HT1080 (cell line): ENCODE measurements around the gene CPXM2. TPM values are rescaled to one million over a fixed set of nuclear protein-coding genes. Genes with fewer than 3 reads are reported as not detected.

Experiments used
- DNase-seq: peaks from one replicate; pipeline ENCODE4 v3.0.0-alpha.2; 2015; ENCODE audit warnings: low read depth
- polyA plus RNA-seq, 2 experiments: library from polyadenylated mRNA; depleted of rRNA; stranded (reverse); fragments of >200 nt; gene quantifications; 2 replicates each; pipeline ENCODE4 v1.2.3, GENCODE V29; 2015
- total RNA-seq: library from RNA; depleted of rRNA; stranded (reverse); fragments of >200 nt; shearing (Covaris generic); gene quantifications from 2 replicates; pipeline ENCODE4 v1.2.3, GENCODE V29; 2014; rRNA removed

Gene CPXM2
- total RNA-seq: 0.08 TPM in 1 of 2 replicates, not detected in the other
- not detected in 2 replicates for polyA plus RNA-seq (2015; cell fraction: cytosol; rRNA removed)
- polyA plus RNA-seq (2015; cell fraction: nucleus; rRNA removed): 0.05 TPM in 1 of 2 replicates, not detected in the other

DNA sequence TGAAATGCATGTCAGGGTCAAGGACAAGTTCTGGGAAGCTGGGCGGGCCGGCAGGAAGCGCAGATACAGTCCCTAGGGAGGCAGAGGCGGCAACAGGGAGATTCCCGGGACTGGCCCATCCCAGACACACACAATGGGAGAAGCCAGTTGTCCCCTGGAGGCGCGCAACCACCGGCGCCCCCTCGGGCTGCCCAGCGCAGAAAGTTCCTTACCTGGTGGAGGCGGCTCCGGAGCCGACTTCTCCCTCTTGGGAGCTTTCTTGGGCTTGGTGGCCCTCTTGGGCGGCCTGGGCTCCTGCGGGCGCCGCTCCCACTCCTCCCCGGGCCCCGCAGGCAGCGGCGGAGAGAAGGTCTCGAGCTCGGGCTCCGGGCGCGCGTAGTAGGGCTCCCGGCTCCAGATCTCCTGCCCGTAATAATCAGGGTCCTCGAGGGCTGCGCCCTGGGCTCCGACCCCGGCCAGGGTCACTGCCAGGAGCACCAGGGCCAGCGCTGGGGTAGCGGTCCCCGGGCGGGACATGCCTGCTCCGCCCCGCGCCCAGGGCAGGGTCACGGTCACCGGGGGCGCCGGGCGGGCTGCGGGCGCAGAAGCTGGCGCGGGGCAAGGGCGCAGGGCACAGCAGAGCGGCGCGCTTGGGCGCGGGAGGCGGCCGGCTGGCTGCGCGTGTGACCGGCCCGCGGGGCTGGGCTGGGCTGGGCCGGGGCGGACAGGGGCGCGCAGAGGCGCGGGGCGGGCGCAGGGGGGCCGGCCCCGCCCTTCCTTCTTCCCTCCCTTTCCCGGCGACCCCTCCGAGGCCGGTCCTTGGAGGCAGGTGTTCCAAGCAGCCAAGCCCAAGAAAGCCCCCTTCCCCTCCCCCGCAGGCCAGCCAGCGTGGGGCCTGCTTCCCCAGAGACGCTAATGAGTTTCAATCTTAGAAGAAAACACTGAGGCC is at the start of gene CPXM2:
CPXM2 (minus strand) TSS at position 664 of the 928 bp plus-strand sequence; CDS start at position 516, 148 bp downstream.
- no peak for DNase-seq

DNA sequence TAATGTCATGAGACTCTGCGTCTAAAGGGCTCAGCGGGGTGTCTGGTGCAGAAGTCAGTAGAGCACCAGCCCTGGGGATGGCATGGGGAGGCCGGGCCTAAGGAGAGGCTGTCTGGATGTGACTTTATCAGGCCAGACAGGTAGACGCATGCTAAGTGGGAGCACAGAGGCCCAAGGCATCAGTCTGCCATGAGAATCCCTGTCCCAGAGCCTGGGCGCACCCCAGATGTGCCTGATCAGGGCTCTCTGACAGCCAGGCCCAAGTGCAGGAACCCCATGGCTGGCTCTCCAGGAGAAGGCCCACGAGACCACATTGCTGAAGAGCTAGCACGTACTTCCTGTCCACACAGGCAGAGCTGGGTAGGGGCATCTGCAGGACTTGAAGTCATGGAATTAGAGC is 48.0 kb upstream of the CPXM2 start:
- DNase-seq: no peak

DNA sequence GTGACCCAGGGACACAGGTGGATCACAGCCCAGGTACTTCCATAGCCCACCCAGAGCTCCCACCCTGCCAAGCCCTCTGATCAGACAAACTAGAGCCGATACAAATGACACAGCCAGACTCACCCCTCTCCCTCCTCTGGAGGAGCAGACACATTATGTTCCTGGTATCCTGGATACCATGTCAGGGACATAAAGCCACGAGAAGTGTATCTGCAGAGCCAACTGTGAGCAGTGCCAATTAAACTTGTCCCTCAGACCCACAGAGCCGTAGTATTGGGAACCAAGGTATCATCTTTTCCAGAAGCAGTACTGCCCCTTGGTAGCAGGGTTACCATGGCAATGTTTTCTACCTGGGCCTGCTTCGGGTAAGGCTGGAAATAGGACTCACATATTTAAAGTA is 47.3 kb upstream of the CPXM2 start:
- no peak for DNase-seq

DNA sequence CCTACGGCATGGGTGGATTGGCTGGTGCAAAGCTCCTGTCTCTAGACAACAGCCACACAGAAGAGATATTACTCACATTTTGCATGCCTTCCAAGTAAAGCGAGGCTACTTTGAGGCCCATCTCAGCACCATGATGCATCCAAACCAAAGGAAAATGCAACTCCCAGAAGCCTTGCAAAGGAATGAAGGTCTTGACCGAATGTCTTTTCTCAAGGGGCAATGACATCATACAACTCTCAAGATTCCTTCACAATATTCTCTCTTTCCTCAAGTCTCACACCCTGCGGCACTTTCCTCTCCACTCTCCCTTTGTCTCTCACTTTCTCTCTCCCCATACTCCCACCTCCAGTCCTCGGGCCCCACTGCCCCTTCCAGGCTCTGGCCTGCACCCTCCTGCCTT is 44.8 kb upstream of the CPXM2 start:
- DNase-seq: no peak

DNA sequence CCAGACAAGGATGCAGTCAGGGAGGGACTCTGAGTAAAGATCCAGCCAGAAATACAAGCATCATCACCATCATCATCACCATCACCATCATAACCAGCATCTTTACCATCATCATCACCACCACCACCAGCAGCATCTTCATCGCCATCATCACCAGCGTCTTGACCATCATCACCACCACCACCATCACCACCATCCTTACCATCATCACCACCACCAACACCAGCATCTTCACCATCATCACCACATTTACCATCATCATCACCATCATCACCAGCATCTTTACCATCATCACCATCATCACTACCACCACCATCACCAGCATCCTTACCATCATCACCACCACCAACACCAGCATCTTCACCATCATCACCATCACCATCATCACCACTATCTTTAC is 44.1 kb upstream of the CPXM2 start:
- DNase-seq: no peak

DNA sequence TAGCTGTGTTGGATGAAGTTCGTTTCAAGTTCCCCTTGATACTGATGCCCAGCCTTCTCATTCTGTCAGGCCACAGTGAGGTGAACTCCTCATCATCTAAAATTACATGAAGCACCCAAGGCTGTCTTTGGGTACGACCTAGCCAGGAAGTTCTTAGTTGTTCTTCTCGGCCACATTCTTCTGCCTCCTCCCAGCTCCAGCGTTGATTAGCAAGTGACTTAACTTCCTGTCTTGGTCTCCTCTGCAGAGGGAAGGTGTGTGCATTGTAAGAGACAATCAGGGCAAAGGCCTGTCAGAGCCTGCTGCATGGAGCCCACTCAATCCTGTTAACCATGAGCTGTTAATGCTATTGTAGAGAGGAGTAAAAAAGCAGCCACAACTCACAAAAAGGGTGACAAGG is 43.2 kb upstream of the CPXM2 start:
- DNase-seq: no peak

DNA sequence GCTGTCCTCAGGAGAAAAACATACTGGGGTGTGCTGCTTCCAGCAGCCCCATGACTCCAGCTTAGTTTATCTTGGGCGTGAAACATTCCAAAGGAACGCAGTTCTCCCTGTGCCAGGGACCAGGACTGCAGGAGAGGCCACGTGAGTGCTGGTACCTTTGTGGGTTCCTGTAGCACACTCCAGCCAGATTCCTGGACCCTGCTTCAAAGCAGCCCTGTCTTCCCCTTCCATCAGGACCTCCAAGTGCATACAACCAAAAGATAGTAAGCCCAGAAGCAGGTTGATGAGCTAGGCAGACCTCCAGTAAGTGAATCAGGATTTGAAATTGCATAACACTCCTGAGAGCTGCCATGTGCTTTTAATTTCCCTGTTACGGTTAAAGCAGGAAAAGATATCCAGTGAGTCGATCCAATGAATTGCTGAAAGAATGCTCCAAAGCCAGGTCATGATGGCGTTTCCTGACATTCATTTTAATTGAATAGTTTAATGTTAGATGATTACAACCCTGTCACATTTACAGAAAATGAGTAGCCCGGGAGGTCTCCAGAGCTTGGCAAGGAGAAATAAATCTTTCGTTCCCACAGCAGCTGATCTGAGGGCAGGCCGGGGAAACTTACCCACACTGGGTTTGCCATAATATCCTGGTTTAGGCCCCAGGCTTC is 38.9 kb upstream of the CPXM2 start:
- DNase-seq: peak; percentile 10

DNA sequence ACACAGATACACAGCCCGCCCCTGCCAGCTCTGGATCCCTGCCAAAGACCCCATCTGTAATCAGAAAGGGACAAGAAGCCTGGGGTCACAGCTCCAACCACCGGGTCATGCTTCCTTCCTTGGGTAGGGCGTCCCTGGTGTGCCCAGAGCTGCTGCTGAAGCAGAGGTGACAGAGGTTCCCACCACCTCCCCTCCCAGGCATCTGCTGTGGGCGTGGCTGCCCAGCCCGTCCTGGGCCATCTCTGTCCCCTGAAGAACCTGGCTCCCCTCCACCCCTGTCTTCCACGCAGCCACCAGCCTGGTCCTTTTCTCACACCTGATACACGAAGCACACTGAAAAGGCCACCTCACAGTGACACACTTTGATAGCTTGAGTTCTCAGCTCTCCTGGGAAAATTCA is 38.2 kb upstream of the CPXM2 start:
- no peak for DNase-seq

DNA sequence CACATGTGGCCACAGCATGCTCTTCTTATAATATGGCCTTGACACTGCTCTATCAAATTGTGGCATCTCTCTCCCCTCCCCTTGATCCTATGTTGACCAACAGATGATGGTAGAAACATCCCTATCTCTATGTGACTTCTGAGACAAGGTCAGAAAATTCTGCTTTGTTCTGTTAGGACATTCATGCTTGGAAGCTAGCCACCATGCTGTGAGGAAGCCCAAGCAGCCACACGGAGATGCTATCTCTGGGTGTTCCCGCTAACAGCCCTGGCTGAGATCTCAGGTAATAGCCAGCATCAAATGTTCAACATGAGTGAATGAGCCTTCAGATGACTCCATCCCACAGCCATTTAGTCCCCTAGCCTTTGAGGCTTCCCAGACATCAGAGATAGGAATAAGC is 36.8 kb upstream of the CPXM2 start:
- no peak for DNase-seq

DNA sequence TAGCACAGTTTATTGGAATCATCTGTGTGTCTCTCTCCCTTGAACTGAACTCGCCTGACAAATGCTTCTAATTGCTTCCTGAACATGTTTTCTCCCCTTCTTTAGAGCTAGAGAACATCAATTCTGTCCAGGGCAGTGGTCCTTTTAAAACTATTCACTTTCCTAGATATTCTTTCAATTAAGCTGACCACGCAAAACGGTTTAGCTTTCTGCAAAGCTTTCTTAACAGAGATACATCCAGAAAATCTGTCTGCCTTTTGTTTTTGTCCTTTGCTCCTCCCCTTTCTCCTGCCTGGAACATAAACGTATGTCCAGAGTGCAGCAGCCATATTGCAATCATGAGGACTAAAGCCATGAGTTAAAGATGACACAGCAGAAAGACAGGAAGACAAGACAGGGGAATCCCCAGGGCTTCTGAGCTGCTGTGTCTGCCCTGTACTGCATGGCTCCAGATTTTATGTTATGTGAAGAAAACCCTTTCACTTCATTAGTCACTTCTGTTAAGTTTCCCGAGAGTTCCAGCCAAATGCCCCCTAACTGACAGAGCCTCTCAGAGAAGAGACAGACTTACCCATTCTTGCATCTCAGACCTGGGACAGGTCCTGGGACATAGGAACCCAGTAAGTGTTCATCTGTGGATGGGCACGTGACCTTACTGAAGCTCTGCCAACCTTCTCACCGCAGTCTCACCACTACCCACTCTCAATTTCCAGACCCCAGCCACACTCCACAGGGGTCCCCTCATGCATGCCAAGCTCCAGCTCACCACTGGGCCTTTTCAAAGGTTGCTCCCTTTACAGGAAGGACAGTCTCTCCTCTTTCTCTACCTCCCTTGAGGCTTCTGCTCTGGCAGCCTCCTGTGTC is 35.0 kb upstream of the CPXM2 start:
- DNase-seq: peak; percentile 48

DNA sequence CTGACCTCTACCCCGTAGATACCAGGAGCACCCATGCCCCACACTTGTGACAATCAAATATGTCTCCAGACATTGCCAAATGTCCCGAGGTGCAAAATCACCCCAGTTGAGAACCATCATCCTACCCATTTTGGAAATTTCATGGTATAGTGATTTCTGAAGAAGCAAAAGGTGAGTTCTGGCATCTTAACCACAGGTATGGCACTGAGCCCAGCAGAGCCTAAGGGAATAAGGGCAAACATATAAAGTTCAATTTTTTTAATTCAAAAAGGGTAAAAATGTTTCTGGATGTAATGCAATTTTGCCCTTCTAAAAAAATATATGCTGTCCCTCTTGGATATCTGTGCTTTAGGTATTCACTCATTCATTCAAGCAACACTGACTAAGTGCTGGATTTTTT is 30.5 kb upstream of the CPXM2 start:
- DNase-seq: no peak

DNA sequence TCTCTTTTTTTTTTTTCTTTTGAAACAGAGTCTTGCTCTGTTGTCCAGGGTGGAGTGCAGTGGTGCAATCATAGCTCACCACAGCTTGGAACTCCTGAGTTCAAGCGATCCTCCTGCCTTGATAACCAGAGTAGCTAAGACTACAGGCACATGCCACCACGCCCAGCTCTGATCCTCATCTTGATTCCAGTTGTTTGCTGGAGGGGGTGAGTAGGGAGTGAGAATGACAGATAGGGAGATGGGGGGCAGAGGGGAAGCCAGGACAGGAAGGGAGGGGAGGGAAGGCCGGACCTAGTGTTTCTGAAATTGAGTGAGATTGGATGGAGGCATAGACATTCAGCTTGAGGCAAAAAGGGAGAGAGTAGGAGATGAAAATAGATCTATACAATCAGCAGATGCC is 25.2 kb upstream of the CPXM2 start:
- DNase-seq: no peak

DNA sequence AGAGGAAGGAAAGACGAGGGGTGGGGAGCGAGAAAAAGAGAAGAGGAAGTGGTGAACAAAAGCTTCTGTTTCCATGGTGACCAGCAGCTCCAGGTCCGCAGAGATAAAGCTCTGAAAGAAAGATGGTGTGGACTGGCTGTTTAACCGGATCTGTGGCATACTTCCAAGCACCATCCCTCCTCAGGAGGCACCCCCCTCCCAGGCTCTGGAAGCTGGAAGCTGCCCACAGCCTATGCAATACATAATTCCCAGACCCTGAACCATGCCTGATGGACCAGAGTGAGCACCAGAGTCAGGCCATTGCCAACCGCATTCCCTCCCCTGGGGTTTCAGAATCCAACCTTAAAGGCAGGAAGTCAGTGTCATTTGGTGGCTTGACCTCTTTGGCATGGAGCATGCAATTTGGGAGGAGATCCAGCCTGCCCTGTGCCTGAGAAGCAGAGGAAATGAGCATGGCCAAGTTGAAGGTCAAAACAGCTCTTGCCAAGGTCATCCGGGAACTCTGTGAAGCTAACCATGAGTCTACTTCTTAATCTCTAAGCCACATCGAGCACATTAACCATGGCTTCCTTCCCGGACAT is 22.2 kb upstream of the CPXM2 start:
- peak; percentile 43 for DNase-seq

DNA sequence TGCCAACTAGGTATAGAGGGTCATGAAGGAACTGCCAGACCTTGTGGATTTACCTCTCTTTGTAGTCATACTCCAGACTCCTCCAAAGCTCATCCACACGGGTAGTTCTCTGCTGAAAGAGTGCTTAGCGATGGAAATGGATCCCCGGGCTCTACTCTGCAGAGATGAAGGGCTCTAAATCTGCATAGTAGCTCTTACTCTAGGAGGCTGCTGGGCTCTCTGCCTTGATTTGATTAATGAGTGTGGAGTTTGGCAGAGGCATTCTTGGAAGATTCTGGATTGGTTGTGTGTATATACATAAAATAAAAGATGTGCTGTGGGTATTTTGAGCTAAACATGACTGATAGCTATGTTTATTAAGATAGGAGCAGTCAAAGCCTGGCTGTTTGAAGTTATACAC is 21.3 kb upstream of the CPXM2 start:
- no peak for DNase-seq

DNA sequence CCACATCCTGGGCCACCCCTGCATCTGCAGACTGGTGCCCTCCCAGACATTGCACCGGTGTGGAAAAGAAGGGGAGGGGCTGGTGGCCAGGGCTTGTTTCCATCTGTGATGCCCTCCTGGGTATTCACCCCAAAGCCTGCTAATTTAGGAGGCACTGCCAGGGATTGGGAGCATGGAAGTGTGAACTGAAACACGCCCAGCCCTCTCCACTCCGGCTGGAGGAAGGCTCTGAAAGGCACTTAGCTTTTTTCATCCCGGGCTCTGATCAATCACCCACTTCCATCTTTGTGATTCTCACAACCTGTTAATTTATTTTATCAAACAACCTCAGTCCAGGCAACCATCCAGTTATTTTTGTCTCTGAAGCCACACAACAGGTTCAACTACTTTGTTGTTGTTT is 20.9 kb upstream of the CPXM2 start:
- no peak for DNase-seq

DNA sequence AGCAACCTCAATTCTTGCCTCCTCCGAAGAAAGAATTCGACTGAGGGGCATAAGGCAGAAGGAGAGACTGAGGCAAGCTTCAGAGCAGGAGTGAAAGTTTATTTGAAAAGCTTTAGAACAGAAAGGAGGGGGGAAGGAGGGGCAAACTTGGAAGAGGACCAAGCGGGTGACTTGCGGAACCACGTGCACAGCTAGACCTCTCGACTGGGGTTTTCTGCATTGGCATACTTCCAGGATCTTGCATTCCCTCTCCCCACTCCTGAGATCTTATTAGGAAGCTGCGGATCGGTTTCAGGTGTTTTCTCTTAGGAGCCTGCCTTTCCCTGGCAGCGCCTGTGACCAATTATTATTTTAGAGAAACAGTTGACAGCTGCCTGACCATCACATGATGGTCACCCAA is 20.3 kb upstream of the CPXM2 start:
- no peak for DNase-seq

DNA sequence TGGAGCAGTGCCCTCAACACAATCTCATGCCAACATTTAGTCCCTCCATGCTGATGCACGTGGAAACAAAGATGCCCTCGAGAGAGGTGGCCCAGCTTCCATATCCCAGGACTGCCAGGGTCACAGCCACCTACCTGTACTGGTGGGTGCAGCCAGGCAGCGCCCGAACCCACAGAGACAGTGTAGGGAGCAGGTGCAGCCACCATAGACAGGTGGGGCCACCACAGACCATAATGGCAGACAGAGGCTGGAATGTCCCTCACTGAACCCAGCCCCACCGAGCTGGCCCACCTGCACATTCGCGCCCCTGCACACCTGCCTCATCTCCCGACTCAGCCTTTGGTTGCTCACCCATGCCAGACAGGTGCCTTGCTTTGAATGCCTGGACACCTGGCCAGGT is 18.3 kb upstream of the CPXM2 start:
- DNase-seq: no peak

DNA sequence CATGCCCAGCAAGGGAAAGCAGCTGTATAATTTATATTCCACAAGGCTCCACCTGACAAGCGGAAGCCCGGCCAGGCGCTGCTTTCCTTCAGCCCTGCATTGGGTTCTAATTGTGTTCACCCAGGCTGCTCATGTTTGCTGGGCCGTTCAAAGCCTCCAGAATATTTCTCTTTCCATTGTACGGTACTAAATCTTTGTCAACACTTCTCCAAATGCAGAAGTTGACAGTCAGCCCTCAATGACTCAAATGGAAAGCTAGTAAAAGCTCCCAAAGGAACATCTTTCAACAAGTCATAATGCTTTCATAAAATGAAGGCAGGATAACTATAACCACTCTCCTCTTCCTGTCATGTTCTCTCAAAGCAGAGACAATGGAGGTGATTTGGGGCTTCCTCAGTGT is 17.8 kb upstream of the CPXM2 start:
- no peak for DNase-seq

DNA sequence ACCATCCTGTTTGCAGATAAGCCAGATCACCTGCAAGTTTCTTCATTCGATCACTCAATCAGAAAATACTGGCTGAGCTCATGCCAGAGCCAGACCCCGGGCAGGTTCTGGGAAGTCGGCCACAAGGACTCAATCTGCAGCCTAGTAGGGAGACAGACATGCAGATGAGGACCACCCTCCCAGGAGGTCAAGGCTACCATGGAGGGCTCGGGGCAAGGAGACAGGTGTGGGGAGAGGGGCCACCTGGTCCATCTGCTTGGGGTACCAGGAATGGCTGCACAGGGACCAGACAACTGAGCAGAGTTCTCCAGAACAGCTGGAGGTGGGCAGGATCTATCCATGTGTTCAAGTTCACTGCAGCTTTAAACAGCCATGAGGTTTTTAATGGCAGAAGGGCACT is 16.8 kb upstream of the CPXM2 start:
- DNase-seq: no peak

DNA sequence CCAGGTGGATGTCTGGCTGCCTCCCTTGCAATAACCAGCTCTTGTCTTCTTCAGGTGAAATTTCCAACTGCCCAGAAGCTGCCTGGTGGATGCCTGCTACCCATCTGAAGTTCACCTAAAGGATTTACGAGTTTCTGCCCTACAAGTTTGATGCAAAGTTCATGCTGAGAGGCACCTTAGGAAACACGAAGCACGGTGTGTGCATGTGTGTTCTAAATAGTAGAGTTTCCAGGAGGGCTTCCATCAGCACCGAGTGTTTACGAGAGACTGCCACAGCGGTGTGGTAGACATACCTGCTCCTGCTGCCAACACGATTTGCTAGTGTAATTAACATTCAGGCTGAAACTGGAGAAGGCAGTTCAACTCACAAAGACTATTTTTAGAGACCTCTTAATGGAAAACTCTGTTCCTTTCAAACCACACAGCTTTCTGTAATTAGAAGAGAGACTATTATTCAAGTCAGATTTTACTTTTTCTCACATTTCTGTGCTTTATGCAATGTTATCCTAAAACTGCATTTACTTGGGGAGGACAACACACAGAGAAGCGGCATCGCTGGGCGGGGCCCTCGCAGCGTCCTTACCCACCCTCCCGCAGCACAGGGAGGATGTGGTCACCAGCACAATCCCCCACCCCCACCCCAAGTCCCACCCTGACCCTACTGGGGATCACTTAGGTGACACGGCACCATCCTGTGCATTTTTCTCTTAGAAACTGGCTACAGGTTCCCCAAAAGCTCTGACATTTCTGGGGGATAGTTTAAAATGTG is 15.5 kb upstream of the CPXM2 start:
- DNase-seq: no peak
